ENCODE measurements around the gene STN1. TPM values are rescaled to one million over a fixed set of nuclear protein-coding genes. Genes with fewer than 3 reads are reported as not detected.

The STN1 gene
- total RNA-seq, 1 experiment from 2014 or later = 14.3 TPM

DNA sequence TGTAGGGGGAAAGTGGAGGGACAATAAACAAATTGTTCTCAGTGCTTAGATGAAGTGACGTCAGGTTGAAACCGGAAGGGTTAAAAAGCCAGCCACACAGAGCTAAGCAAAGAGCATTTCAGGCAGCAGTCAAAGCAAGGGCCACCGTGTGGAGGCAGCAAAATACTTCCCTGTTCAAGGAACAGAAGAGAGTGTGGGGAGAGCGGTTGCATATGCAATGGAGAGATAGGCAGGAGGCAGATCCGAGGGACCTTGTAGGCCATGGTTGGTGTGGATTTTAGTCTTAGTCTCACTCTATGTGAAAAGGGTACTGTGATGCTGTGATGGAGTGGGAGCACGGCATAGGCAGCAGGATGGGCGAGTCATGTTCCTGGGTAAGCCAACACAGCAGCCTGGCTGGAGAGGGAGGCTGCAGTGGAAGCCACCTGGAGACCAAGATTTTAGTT is 3.8 kb upstream of the STN1 start:
- DNase-seq (ENCODE audit: low spot score) = peak; percentile 33
- intact Hi-C loops (cut with micrococcal nuclease; ENCODE audit: unreplicated experiment) = no loop called here
- no peaks in the 10 kb centered on the region for H3K36me3 ChIP-seq (ENCODE audit: insufficient read depth, low read length, poor library complexity, severe bottlenecking)
- H3K4me1 ChIP-seq (ENCODE audit: insufficient read depth, low read length, poor library complexity, severe bottlenecking) = peaks cover 6% of the 10 kb centered on the region
- no TSS peak for BruUV-seq (replicated peaks)
- H3K4me3 ChIP-seq (ENCODE audit: low read depth, low read length, poor library complexity, severe bottlenecking) = no peak overlapping the region
- H3K27me3 ChIP-seq (replicated peaks; ENCODE audit: insufficient read depth, low read depth, low read length, poor library complexity) = no peaks in the 10 kb centered on the region
- no peaks in the 10 kb centered on the region for H3K9me3 ChIP-seq (ENCODE audit: low read depth, low read length, poor library complexity, severe bottlenecking)
- ChIA-PET CTCF (no interaction called here), POLR2A (ENCODE audit: low non-redundant PET) (no interaction called here)
- H3K27ac ChIP-seq (ENCODE audit: low read depth, low read length, poor library complexity, severe bottlenecking) = no peak overlapping the region
- no peak for TF ChIP-seq EZH2 (IDR thresholded peaks at IDR 0.05; ENCODE audit: borderline replicate concordance, low read depth, low read length, poor library complexity, severe bottlenecking)
- 0 out of 2 replicates have a peak, but pooled peaks have one; percentile 19 for TF ChIP-seq CTCF (conservative IDR thresholded peaks at IDR 0.05; ENCODE audit: low read depth, low read length)

DNA sequence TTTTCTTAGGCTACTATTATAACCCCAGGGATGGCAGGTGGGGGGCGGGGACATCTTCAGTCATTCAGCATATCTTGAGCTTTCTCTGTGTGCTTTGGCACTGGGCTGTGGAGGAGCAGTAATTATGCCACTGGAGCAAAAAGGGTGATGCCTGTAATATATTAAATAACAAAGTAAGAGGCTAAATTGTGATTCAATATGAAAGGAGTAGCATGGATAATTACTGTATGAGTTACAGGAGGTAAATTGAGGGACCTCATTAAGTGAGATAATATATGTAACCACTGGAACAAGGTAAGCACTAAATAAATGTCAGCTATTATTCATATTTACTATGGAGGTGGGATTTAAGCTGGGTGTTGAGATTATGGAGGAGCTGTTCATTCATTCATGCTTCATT is 3.3 kb upstream of the STN1 start:
- Histone ChIP-seq H3K4me3 (ENCODE audit: low read depth, low read length, poor library complexity, severe bottlenecking) (no peak overlapping the region), H3K27me3 (replicated peaks; ENCODE audit: insufficient read depth, low read depth, low read length, poor library complexity) (no peaks in the 10 kb centered on the region), H3K27ac (ENCODE audit: low read depth, low read length, poor library complexity, severe bottlenecking) (no peak overlapping the region), H3K36me3 (ENCODE audit: insufficient read depth, low read length, poor library complexity, severe bottlenecking) (no peaks in the 10 kb centered on the region), H3K9me3 (ENCODE audit: low read depth, low read length, poor library complexity, severe bottlenecking) (no peaks in the 10 kb centered on the region), H3K4me1 (ENCODE audit: insufficient read depth, low read length, poor library complexity, severe bottlenecking) (peaks cover 11% of the 10 kb centered on the region)
- BruUV-seq (replicated peaks) = no TSS peak
- CTCF ChIA-PET = no interaction called here
- POLR2A ChIA-PET (ENCODE audit: low non-redundant PET) = no interaction called here
- TF ChIP-seq CTCF (conservative IDR thresholded peaks at IDR 0.05; ENCODE audit: low read depth, low read length) (no peak), EZH2 (IDR thresholded peaks at IDR 0.05; ENCODE audit: borderline replicate concordance, low read depth, low read length, poor library complexity, severe bottlenecking) (no peak)
- intact Hi-C loops (cut with micrococcal nuclease; ENCODE audit: unreplicated experiment) = no loop called here
- DNase-seq (ENCODE audit: low spot score) = no peak

DNA sequence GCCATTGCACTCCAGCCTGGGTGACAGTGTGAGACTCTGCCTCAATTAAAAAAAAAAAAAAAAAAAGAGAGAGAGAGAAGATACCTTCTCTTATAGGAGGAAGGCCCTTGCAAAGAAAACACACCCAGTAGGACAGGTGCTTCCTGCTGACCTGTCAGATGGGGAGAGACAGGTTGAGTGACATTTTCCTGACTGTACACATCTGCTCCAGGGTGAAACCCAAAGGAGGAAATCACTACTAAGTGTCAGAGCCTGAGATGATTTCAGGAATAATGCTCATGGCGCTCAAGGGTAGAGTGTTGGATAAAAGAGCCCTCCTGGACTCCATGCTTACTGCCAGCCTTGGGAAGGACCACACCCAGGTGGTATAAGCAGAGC is 1.7 kb upstream of the STN1 start:
- TF ChIP-seq EZH2 (IDR thresholded peaks at IDR 0.05; ENCODE audit: borderline replicate concordance, low read depth, low read length, poor library complexity, severe bottlenecking) (no peak), CTCF (conservative IDR thresholded peaks at IDR 0.05; ENCODE audit: low read depth, low read length) (no peak)
- H3K27ac ChIP-seq (ENCODE audit: low read depth, low read length, poor library complexity, severe bottlenecking) = no peak overlapping the region
- no peak overlapping the region for H3K4me3 ChIP-seq (ENCODE audit: low read depth, low read length, poor library complexity, severe bottlenecking)
- BruUV-seq (replicated peaks) = no TSS peak
- H3K9me3 ChIP-seq (ENCODE audit: low read depth, low read length, poor library complexity, severe bottlenecking) = peaks cover 5% of the 10 kb centered on the region
- no peak for DNase-seq (ENCODE audit: low spot score)
- H3K27me3 ChIP-seq (replicated peaks; ENCODE audit: insufficient read depth, low read depth, low read length, poor library complexity) = no peaks in the 10 kb centered on the region
- POLR2A ChIA-PET (ENCODE audit: low non-redundant PET) = no interaction called here
- no peaks in the 10 kb centered on the region for H3K36me3 ChIP-seq (ENCODE audit: insufficient read depth, low read length, poor library complexity, severe bottlenecking)
- CTCF ChIA-PET = no interaction called here
- intact Hi-C loops (cut with micrococcal nuclease; ENCODE audit: unreplicated experiment) = no loop called here
- H3K4me1 ChIP-seq (ENCODE audit: insufficient read depth, low read length, poor library complexity, severe bottlenecking) = peaks cover 14% of the 10 kb centered on the region

Measured in A673 (cell line).